ENCODE data around the gene ELFN2.

Gene ELFN2

DNA sequence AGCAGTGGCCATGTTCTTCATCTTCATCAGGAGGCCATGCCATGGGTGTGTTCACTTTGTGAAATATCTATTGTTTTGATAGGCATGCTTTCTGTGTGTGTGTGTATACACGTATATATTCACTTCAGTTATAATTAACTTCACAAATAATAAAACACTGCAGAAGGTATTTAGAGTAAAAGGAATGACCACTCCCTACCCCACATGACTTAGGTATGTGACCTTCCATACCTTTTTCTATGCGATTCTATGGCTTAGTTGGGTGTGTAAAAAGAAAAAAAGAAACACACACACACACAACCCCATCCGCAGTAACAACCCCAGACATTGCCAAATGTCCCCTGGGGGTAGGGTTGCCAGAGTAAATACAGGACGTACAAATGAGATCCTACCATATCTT is 73.0 kb downstream of the ELFN2 start:
- no peak for DNase-seq

- DNase-seq: no peak
These were observed 73.4 kb downstream of the ELFN2 start for GRCh38 chr22:37353839-37354238.

DNA sequence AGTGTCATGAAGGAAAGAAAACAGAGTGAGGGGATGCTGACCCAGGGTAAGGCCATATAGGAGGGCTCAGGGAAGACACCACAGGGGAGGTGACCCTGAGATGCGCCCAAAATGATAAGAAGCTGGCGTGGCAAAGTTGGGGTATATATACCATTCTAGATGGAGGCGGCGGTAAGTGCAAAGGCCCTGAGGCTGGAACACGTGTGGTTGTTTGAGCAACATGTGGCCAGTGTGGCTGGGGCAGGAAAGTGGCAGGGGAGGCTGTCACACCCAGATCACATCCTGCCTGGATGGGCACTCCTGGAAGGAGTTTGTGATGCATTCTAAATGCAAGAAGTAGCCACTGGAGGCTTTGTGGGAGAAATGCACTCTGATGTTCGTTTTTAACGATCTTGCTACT is 74.8 kb downstream of the ELFN2 start:
- DNase-seq: no peak

- DNase-seq: no peak
These were observed 76.0 kb downstream of the ELFN2 start for GRCh38 chr22:37351232-37351631.

DNA sequence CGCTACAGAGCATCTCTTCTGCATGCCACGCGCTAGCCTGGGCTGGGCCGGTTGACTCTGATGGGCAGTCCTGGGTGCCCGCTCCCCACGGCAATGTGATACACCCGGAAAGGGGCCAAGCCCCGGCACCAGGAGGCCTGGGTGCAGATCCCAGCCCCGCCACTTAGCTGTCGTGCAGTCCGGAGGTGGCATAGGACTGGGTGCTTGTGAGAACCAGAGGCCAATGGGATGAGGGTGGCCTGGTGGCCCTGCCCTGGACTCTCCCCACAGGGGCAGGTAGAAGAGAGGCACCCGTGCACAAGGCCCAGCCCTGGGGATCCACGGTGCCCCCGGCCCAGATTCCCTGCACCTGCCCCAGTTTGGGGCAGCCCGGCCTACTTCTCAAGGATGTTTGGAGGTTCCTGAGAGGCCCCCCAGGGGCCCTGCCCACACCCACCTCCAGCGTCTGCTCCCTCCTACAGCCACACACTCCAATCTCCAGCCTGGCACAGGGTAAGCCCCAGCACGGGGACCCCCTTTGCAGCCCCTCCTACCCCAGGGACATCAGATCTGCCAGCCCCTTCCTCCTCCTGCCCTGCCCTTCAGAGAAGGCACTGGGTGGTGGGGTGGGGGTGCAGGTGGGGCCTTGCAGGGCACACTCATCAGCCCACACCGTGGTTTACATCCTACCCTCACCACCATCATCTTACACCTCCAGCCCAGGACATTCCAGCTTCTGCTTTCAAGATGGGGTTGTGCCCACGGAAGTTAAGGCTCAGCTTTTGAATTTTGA is 78.0 kb downstream of the ELFN2 start:
- no peak for DNase-seq

DNA sequence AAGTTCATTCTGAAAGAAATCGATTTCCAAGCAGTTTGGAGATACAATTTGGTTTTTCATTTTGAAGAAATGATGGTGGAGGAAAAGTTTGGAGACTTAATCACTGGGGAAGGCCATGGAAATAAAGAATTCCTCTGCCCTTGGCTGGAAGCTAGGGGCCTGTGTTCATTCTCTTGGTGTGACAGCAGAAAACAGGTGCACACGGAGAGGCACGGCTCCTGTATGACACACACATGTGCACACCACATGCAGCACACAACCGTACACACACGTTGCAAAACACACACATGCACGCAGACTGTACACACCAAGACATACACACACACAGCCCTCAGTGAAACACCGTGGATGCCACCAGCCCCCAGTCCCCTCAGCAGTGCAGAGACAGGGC is 80.8 kb downstream of the ELFN2 start:
- no peak for DNase-seq

GRCh38 chr22:37345863-37346504 is 81.3 kb downstream of the ELFN2 start:
- no peak for DNase-seq

GRCh38 chr22:37344735-37345449 is 82.4 kb downstream of the ELFN2 start:
- no peak for DNase-seq

DNA sequence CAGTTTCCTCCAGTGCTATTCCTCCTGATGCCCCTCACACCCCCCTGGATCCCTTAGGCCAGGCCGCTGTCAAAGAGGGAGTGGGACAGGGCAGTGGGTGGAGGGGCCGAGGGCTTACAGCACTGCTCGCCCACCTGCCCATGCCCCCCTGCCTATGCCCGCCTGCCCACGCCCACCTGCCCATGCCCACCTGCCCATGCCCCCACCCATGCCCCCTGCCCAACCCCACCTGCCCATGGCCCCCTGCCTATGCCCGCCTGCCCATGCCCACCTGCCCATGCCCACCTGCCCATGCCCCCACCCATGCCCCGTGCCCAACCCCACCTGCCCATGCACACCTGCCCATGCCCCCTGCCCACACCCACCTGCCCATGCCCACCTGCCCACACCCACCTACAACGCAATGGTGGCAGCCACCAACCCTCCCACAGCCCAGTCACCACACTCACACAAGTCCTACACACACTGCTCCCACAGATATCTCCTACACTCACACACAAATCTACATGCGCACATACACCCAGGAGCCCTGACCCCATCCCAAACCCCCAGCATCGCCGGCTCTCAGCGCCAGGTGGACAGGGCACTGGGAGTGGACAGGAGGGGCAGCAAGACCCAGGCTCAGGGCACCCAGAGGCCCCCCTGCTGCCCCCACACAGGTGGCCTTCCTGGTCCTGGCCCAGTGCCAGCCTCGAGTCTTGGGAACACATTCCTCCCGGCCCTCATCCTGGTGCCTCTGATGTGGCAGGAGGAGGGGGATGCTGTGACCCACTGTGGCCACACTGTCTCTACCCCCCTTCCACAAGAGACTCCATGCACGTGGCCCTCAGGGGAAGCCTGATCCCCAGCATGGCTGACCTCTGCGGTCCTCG is 83.2 kb downstream of the ELFN2 start:
- DNase-seq: no peak

- DNase-seq: no peak
These were observed 83.9 kb downstream of the ELFN2 start for GRCh38 chr22:37343348-37343747.

DNA sequence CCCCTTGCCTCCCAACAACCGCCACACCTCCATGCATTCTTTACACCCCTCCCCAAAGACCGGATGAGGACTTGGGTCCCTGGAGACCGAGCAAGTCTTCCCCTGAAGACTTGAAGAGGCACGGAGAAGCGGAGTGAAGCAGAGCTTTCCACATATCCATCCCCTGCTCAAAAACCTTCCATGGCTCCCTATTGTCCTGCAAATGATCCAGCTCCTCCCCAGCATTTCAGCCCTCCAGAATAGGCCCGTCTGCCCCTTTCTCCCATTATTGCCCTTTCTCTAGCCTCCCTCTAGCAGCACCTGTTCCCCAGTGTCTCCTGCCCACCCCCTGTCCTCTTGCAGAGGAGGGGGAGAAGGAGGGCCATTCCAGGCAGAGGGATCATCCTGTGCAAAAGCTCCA is 85.2 kb downstream of the ELFN2 start:
- no peak for DNase-seq

- DNase-seq: no peak
These were observed 86.7 kb downstream of the ELFN2 start for GRCh38 chr22:37340331-37341262.

- no peak for DNase-seq
These were observed 88.6 kb downstream of the ELFN2 start for GRCh38 chr22:37338539-37339246.

GRCh38 chr22:37337204-37337943 is 89.9 kb downstream of the ELFN2 start:
- no peak for DNase-seq

- no peak for DNase-seq
These were observed 90.7 kb downstream of the ELFN2 start for GRCh38 chr22:37336579-37336978.

GRCh38 chr22:37335806-37336199 is 91.5 kb downstream of the ELFN2 start:
- no peak for DNase-seq

DNA sequence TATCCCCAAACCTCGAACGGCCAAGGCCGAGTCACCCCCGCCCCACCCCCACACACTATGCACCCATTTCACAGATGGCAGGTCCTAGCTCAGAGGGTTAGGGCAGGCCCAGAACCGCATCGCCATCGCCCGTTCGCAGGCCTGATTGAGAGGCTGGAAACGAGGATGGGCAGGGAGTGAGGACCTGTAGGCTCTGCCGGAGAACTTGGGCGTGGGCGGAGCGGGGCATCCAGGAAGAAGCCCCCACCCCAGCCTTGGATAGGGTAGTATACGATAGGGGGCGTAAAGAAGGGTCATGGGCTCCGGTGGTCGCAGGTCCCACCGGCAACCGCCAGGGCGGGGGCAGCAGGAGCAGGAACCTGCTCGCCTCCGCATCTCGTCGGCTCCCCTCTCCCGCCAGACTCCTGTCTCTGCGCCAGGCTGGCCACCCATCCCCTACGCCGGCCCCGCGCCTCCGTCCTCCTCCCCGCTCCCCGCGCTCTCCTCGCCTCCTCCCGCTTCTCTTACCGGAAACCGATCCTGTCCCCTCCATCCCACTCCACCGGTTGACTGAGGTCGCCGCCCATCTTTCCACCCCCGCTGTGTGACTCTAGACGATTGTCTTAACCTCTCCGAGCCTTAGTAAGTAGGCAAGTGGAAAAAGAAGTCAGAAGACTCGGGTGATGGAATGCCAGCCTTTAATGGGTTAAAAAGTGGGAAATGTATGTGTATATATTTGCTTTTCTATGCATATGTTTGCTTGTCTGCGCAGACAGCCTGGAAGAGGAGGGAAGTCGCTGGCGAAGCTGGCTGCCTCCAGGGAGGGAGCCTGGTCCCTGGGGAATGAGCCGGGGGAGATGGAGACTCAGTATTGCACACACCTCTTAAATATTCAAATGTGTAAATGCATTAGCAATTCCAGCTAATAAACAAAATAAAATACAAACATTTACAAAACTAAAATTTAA is 92.1 kb downstream of the ELFN2 start:
- DNase-seq: no peak

DNA sequence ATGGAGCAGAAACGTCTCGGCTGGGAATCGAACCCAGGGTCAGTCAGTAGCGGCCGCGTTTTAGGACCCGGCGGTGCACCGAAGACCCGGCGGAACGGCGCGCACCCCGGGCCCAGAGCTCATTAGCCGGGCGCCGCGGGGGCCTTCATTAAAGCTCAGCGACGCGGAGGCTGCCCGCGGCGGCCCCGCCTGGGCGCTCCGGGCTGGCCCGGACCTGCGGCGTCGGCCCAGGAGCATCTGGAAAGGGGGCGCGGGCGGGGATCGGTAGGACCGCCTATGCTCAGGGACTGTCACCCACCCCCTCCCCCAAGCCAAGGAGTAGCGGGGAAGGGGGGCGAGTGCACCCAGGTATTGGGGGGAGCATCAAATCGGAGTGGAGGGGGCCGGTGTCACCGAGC is 92.8 kb downstream of the ELFN2 start:
- no peak for DNase-seq

DNA sequence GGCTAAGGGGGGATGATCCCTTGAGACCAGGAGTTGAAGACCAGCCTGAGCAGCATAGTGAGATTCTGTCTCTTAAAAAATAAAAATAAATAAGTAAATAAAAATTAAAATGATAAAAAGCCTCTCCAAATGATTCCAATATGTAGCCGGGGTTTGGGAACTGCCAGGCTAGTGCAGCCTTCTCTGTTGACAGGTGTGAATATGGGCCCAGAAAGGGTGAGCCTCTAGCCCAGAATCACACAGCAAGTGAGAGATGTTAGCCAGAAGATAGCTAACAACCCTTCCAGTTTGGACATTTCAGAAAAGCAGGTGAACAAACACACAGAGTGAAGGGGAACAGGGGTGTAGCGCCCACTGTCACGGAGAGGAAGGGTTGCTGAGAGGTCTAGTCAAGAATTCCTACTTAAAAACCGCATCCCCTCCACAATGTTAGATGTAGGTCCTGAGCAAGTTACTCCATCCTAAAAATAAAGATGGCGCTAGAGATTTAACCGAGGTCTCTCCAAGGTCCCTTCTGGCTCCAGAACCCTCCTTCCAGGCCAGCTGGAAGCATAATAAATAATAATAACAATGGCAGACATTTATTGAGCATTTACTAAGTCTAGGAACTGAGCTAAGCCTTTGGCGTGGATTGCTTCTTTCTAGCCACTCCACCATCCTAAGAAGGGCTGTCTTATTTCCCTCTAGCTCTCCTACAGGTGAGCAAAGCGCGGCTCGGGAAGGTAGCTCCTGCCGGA is 93.4 kb downstream of the ELFN2 start:
- DNase-seq: no peak
